NCI-H82 (cell line): ENCODE data around the gene HADH.
"Not testable (repeated sequence)": the region's sequence is repeated elsewhere in the genome, so short reads cannot be mapped to it uniquely, and the experiment has no call there.

Experiments used
- DNase-seq: peaks from one replicate; lab custom pipeline; 2025; lab: John Stamatoyannopoulos, UW

HADH gene

DNA sequence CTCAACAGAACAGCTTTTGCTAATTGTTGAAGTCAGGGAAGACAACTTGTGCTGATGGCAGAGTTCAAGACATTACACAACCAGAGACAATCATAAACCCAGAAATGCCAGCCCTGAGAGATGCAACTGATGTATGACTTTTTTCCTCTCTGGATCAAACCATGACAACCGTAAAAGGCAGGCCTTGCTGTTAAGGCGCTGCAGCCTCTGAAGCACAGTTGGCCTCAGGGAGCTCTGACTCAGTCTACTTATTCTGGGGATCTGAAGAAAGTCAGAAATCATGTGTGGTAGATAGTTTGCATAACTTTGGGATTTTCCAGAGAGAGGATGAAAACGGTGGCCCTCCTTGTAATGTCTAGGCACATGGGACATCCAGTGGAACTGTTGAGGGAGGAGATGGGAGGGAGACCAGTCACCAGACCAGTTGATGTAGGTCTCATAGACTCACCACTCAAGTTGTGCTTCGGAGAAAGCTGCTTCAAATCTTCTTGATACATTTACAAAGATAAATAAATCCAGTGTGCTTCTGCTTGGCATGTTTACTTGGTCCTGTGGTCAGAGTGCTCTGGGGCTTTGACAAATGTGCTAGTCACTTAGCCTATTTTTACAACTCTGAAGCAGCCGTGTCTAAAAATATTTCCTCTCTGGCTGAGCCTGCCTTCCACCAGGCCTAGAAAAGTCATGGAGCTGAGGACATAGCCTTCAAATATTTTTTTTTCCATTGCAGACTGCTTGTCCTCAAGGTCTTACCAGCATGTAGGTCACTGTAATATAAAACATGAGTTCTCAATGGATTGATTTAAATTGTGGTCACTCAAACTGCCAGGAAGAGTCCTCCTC, 7.5 kb downstream of the HADH start:
- no peak for DNase-seq

DNA sequence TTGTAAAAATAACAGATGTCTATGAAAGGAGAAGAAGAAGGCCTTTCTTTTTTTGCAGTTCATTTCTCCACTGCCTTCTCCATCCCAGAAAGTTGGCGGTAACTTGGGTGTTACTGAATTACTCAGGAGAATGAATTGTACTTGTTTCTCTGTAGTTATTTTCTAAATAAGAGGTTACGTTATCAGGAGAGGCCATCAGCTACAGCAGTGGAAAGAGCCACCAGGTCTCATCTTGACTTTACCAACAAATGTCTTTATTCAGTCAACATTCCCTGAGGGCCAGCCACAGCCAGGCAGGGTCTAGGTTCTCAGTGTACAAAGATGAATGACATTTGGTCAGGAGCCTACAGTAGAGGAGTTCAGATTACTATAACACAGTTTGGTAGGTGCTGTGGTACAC, 8.1 kb downstream of the HADH start:
- no peak for DNase-seq

DNA sequence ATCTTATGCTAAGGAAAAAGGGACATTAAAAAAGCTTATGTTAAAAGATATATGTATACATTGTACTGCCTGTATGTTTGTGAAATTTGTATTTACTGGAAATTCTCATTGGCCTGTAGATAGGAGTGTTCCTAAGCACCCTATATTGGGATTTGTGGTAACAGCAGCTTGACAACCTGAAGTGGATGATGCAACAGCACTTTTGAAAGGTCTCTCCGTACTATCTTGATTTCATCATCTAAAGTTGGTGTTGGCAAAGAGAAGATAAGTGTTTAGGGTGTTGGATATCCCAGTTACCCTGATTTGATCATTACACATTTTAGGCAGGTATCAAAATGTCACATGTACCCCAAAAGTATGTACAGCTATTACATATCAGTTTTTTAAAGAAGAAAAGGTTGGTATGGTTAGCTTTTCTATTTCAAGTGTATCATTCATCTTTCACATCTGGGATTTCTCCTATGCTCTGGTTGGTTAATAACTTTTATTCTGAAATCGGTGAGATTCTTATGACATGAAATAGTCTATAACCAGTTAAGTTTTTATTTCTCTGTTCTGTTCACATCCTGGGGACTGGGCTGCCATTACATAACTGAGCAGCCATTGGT, 10.3 kb downstream of the HADH start:
- DNase-seq, result no peak

DNA sequence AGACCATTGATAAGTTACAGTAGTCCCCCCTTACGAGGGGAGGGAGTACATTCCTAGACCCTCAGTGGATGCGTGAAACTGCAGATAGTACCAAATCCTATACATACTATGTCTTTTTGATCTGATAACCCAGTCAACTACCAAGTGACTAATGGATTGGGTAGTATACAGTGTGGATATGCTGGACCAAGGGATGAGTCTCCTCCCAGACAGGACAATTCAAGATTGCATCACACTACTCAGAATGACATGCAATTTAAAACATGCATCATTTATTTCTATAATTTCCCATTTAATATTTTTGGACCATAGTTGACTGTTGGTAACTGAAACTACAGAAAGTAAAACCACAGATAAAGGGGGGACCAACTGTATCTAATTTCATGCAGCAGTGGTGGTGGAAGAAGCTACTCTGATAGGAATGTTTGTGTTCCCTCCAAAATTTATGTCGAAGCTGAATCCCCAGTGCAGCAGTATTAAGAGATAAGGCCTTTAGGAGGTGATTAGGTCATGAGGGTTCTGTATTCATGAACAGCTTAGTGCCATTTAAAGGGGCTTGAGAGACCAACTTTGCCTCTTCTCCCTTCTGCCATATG, 11.9 kb downstream of the HADH start:
- DNase-seq, result peak; percentile 17

DNA sequence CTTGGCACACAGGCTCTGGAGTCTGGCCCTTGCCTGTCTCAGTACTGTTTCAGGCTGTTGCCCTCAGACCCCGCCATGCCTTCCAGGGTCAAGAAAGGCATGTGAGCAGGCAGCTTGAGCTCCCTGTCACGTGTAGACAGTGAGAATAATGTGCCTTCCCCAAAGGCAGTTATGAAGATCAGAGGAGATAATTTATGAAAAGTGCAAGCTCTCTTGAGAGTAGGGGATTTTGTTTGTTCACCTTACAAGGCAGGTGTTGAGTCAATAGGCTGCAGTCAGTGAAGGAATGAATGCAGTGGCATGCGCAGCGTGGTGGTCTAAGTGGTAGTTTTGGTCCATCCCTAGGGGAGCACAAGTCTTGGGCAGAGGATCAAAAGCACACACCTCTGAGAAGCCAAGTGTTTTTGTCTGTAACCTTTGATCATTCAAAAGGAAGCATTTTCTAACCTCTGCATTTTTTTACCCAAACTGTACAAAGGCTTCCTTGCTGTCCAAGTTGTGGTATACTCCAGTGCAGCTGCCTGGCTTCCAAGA, 14.4 kb downstream of the HADH start:
- DNase-seq, result no peak

DNA sequence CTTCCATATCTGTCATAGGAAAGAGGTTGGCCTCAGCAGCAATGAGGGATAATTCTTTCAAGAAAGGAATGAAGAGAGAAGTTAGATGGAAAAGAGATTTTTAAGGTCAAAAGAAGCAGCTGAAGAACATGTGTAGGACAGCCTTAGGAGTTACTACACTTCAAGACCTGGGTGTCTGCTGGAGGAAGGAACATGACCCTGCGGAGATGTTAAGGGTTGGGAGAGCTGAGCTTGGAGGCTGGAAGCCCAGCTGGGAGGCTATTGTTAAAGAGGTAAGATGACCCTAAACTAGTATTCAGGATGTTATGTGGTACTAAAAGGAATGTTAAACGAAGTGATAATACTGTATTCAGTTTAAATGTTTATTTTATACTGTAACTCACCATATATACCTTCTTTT, 15.0 kb downstream of the HADH start:
- DNase-seq, result no peak

DNA sequence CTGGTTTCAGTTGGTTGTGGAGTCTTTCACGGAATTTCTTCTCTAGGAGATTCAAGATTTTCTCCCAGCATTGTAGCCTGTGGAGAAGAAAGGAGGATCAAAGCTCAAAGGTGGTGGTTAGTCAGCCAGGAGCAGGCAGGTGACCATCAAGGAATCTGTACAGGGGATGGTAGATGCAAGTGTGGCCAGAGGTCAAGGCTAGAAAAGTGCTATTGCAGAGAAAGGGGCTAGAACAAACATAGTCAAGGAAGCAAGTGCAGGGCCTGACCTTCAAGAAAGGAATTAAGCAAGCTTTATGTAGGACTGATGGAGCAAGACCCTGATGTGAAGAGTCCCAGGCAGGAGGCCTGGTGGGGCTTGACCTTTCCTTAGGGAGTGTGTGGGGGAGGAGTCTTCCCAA, 16.1 kb downstream of the HADH start:
- no peak for DNase-seq

DNA sequence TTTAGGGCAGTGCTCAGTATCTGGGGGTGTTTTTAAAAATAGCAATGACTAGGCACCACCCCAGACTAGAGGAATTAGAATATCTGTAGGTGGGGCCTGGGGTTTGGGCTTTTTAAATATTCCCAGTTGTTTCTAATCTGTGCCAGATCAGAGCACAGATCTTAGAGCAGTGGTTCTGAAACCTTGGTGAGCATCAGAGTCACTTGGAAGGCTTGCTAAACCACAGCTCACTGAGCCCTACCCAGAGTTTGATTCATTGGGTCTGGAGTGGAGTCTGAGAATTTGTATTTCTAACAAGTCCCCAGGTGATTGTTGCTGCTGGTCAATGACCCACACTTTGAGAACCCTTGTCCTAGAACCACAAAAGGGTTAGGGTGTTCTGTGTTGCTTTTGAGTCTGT, 16.7 kb downstream of the HADH start:
- DNase-seq, result no peak

DNA sequence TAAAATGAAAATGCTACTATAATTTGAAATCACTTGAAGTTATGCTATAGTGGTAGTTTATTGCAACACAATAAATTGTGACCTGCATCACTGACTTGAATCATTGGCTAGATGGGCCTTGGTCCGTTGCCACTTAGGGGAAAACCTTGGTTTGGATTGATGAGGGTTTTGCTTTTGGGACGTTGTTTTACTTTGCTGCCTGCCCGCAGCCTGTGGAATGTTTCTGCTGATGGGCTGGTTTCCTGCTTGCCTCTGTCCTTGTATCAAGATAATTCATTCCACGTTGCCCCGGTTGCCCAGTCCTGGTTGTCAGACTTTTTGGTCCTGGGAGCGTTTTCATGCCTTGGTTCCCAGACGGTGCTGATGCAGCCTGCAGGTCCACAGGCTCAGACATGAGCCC, 18.3 kb downstream of the HADH start:
- no peak for DNase-seq

DNA sequence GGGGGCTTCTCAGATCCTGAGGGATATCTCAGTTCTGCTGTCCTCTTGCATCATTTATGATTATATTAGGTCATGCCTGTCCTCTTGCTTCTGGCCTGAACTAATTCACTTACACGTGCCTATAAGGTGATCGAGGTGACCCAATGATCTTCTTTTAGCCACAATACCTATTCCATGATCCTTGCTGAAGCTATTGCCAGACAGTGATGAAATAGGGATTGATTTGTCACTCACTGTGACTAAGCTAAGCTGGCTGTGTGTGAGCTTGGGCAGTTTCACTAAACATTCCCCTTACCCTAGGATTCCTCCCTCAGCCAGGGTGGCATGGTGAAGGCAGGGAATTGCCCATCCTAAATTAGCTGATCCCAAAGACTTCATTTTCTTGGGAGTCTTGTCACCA, 19.0 kb downstream of the HADH start:
- DNase-seq, result no peak

DNA sequence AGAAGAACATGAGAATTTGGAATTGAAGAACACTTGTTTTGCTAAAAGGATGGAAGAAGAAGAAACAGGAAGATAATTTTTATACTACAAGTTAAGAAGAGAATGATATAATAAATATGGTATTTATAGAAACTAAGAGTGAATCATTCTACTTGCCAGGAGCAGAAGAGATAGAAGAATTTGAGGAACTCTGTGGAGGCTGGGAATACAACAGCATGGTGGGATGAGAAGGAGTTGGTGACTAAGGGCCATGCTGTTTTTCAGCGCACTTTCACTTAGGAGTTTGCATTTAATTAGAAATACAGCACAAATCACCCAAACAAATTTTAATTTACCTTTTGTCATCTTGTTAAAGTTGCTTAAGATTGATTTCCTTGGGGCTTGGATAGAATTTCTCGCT, 20.5 kb downstream of the HADH start:
- DNase-seq, result no peak

DNA sequence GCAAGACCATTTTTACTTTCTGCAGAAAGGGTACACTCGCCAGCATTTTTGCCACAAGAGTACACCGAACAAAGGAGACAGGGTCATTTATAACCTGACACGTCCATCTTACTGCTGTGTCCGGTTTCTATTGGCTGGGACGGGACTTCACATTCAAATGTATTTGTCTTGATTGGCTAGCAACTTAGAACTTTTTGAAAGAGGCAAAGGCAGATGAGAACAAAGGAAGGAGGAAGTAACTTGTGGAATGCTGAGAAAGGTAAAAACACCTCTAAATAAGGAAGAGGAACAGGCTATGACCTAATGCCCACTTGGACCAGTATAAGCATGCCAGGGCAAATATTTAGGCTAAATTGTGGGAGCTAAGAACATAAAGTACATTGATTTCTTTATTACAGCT, 22.7 kb downstream of the HADH start:
- not testable (repeated sequence) for DNase-seq

DNA sequence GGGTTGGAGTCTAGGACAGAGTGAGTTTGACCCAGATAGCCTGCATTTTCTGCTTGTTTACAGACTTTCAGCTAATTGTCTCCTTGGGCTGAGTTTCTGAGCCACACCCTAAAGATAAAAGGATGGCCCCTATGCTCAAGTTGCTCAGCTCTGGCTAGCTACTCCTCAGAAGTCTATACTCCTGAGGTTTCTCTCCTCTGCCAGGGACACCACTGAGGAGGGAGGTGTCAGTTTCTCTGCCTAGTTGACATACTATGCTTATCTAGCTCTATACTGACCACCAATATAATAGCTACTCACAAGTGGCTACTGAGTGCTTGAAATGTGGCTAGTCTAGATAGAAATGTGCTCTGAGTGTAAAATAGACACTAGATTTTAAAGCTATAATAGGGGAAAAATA, 23.6 kb downstream of the HADH start:
- no peak for DNase-seq

DNA sequence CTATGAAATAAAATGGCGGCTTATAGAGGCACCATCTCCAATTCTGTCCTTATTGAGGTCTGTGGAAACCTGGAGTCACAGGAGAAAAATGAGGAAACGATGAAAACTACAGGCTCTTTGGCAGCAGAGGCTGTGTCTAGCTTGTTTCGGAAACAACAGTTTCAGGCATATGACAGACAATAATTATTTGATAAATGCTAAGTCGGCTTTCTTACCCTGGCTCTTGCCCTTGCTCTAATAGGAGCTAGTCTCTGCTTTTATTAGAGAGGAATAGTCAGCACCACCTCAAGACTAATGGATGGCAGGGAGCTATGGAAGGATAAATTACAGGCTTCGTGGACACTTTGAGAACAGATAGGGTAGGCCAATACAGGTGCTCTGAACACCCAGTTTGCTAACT, 24.3 kb downstream of the HADH start:
- DNase-seq, result no peak

DNA sequence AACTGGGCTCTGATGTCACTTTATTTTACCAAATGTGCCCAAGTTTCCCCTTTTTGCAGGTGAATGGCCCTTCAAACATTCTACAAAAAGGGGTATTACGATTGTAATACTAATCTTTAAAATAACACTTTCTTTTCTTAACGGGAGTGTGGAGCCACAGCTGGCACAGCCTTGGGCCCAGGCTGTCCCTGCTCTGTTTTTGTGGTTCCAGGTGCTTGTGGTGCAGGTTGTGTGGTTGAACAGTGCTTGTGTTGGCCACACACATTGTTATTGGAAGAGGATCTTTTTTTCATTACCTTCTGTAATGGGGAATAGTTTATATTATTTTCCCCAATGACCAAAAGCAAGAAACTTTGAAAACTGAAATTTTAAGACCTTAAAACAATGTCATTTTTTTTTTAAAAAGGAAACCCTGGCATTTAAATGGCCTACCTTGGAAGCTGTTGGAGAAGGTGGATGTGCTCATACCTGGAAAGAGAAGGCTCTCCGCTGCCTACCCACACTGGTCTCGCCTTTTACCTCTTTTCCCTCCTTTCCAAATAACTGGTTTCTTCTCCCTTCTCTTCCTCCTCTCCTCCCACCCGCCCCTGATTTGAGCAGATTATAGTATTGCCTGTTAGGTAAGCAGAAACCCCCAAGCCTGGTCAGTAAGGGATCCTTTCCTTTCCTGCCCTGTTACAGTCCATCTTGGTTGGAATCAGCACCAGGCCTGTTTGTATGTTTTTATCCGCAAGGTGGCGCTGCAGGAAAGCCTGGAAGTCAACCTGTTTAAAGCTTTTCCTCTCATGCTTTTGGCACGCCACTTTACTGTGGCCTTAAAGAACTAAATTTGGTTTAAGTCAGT, 28.6 kb downstream of the HADH start:
- DNase-seq, result peak; percentile 75

DNA sequence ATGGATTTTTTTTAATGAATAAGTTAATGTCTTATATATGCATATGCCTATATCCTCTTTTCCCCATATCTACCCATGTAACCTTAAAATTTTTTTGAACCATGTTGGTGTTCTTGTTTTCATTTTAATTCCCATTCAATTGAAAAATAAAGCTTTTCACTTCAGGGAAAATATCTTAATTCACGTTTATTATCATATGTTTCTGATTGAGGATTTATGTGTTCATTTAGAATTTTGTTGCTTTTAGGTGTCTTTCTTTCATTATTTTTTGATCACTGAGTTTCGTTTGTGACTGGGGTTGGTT, 29.1 kb downstream of the HADH start:
- DNase-seq, result no peak

DNA sequence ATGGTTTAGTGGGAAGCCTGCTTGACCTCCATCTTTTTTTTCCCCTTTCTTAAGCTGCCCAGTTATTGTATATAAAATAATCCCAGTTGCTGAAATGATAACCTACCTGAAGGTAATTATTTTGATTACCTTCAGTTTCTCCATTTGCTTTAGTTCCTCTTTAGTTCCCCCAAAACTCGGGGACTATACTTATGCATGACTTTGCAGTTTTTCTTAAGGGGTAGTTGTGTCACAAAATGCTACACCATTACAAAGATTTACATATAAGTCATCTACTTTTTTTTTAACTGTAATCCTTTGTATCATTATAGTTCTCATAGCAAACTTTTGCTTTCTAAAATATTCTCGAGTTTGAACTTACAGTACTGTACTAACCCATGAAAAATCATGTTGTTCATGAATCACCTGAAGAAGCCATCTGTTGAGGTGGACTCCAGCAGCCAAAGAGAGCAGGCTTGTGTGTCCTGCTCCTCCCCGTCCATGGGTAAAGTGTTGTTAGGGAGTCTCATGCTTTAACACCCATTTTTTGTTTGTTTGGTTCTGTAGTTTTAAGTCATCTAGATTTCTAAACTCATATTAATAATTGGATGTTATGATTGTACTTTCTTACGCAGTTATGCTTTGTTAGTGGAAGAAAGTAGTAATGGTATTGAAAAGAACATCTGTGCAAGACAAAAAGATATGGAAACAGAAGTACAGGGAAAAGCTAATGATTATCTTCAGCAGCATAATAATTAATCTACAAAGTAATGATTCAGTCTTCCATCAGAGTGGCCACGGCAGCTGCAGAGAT, 34.6 kb downstream of the HADH start:
- no peak for DNase-seq

DNA sequence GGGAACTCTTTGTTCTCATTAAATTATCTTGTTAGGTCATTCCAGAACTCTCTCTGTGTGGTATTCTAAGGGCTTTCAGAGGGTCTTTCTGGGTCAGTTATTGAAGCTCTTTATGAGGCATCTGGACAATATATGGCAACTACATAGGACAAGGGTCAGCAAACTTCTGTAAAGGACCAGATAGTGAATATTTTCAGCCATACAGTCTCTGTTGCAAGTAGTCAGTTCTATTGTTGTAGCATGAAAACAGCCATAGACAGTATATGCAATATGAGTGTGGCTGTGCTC, 35.1 kb downstream of the HADH start:
- DNase-seq, result no peak

DNA sequence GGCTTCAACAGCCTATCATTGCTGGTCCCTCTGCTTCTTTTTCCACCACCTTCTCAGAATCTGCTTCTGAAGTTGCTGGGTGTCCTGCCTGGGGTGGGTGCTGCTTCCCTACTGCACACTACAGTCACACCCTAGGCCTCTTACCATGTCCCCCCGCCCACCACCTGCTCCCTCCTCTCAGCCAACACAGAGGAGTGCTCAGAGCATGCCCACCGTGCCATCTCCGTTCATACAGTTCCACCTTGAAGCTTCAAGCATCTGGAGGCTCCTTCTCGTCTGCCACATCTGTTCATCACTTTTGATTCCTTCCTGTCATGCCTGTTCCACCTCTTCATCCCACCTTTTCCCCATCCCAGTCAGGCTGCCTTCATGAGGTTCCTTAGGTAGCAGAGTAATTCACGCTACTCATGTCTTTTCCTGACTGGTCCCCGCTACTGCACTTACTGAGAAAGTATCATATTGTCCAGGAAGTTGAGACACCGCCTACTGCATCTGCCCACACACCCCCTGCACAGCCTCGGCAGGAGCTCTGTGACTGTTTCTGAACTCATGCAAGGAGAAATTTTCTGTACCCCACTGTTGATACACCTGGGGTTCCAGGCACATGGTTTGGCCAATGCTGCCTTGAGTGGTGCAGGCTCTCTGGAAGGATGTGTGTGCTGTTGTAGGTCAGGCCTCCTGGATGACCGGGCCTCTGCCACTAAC, 39.5 kb downstream of the HADH start:
- no peak for DNase-seq

DNA sequence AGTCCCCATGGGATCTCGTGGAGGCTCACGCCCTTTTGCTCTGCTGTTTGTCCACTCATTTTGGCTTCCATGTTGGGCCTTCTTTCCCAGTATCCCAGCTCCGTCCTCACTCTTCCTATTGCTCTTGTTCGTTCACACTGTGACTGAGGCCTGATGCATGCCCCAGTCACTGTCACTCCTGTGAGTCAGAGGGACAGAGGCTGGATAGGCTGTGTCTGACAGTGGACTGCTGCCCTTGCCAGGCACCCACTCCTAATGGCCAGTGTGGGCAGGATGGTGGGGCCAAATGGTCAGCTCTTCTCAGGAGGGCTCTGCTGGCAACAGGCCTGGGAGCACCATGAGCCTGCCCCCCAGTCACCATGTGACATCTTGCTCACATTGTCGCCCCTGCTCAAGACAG, 40.0 kb downstream of the HADH start:
- DNase-seq, result no peak

DNA sequence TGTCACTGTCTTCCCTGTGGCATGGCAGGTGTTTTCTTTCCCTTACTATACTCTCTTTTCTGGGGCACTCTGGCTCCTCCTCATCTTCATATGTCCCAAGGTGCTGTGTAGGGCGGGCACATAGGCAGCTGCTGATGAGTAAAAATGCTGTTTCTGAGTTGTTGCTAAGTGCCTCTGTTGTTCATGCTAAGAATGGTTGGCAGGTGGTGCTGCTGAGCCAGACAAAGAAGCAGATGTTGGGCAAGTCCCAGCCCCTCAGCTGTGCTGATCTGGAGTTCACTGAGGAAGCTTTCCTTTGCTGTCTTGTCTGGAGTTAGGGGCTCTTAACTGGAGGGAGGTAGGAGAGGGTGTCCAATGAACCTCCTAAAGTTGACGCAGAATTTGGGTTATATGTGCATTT, 40.6 kb downstream of the HADH start:
- peak; percentile 54 for DNase-seq
